ENCODE measurements around the gene SINHCAF.

Gene SINHCAF

GRCh38 chr12:31312431-31312830 is 13.5 kb downstream of the SINHCAF start:
- no peak overlapping the region for H3K27ac ChIP-seq
- no peak for TF ChIP-seq CTCF (IDR thresholded peaks at IDR 0.05)

- H3K27ac ChIP-seq = no peak overlapping the region
- no peak for TF ChIP-seq CTCF (IDR thresholded peaks at IDR 0.05)
- no peak for TF ChIP-seq ZFX (IDR thresholded peaks at IDR 0.05; ENCODE audit: borderline replicate concordance)
Observed at GRCh38 chr12:31311634-31312258, 14.2 kb downstream of the SINHCAF start.

GRCh38 chr12:31310488-31310887 is 15.5 kb downstream of the SINHCAF start:
- TF ChIP-seq ZFX (IDR thresholded peaks at IDR 0.05; ENCODE audit: borderline replicate concordance) (no peak), CTCF (IDR thresholded peaks at IDR 0.05) (no peak)
- no peak overlapping the region for H3K27ac ChIP-seq

- no peak overlapping the region for H3K27ac ChIP-seq
- no peak for TF ChIP-seq ZFX (IDR thresholded peaks at IDR 0.05; ENCODE audit: borderline replicate concordance)
- no peak for TF ChIP-seq CTCF (IDR thresholded peaks at IDR 0.05)
Observed at GRCh38 chr12:31309279-31309678, 16.7 kb downstream of the SINHCAF start.

GRCh38 chr12:31308116-31308515 is 17.8 kb downstream of the SINHCAF start:
- no peak overlapping the region for H3K27ac ChIP-seq
- TF ChIP-seq ZFX (IDR thresholded peaks at IDR 0.05; ENCODE audit: borderline replicate concordance) = no peak
- no peak for TF ChIP-seq CTCF (IDR thresholded peaks at IDR 0.05)

- no peak overlapping the region for H3K27ac ChIP-seq
- no peak for TF ChIP-seq ZFX (IDR thresholded peaks at IDR 0.05; ENCODE audit: borderline replicate concordance)
- TF ChIP-seq CTCF (IDR thresholded peaks at IDR 0.05) = no peak
Observed at GRCh38 chr12:31306866-31307265, 19.1 kb downstream of the SINHCAF start.

GRCh38 chr12:31303466-31303865 is 22.5 kb downstream of the SINHCAF start:
- no peak overlapping the region for H3K27ac ChIP-seq
- TF ChIP-seq CTCF (IDR thresholded peaks at IDR 0.05) (no peak), ZFX (IDR thresholded peaks at IDR 0.05; ENCODE audit: borderline replicate concordance) (no peak)
